Spleen (tissue), 7 donors: ENCODE data around the gene XRCC4.

ENCODE experiments used
- CTCF ChIP-seq, 11 experiments: fragments of 200-600 bp in 7 of 11; fragments of 450-650 bp in 4 of 11; sonication (generic) in 4 of 11; IDR thresholded peaks in 8 of 11; conservative IDR thresholded peaks in 3 of 11; 1 replicate in 7 of 11; 2 replicates in 4 of 11; pipeline versions ENCODE4 v1.4.0 to v1.8.0; 2016 to 2021; ENCODE audit warnings: antibody characterized with exemption in 11 of 11, inconsistent platforms in 4 of 11, mild to moderate bottlenecking in 1 of 11
- POLR2A ChIP-seq, 3 donors: fragments of 450-650 bp; IDR thresholded peaks; one replicate each; pipeline ENCODE4 v1.5.1; 2017; ENCODE audit warnings: antibody characterized with exemption in 3 of 3, mild to moderate bottlenecking in 1 of 3
- donor health status: DM: no; HTN: no; CAD: no; lungs with moderate emphysema.
- donor health status: DM: no; HTN: no; CAD: no.
- donor health status: DM: no; HTN: no; CAD: no.

- TF ChIP-seq POLR2A (IDR thresholded peaks at IDR 0.05) (no peak), CTCF (IDR thresholded peaks at IDR 0.05 in 8 of 11, conservative IDR thresholded peaks at IDR 0.05 in 3 of 11) (no peak)
Observed at GRCh38 chr5:83394190-83394589, 316.8 kb downstream of the XRCC4 start.
